B cell (primary cell): ENCODE results near the gene SPATA3. TPM values are rescaled to one million over a fixed set of nuclear protein-coding genes. Genes with fewer than 3 reads are reported as not detected.
A peak's percentile ranks its signal among the peaks of the same experiment; 100 is the strongest.

Experiments
- ATAC-seq: fragments of 200-7000 bp; cut with Tn5 transposase; one replicate; pipeline ENCODE4 v1.10.0; 2021; ENCODE audit warnings: low read depth, mild to moderate bottlenecking, moderate number of reproducible peaks, moderate library complexity
- CTCF ChIA-PET: fragments of 350-600 bp; sonication (Branson Sonifier 250); formaldehyde crosslinking; loops from one replicate; lab custom pipeline; 2021; ENCODE audit warnings: antibody characterized with exemption, inconsistent platforms; lab: Charles Lee
- POLR2A ChIA-PET: fragments of 350-600 bp; sonication (Branson Sonifier 250); formaldehyde crosslinking; loops from one replicate; lab custom pipeline; 2021; ENCODE audit warnings: antibody characterized with exemption; lab: Charles Lee
- DNase-seq: peaks from one replicate; pipeline ENCODE4 v3.0.0; 2013
- H2AFZ ChIP-seq: 2 replicates; pipeline ENCODE4 v1.6.1; 2012; ENCODE audit warnings: mild to moderate bottlenecking, low read depth, low read length; ENCODE audit not compliant: insufficient read depth, poor library complexity, severe bottlenecking
- H3K27ac ChIP-seq, 2 donors: 1 replicate in 1 of 2; 2 replicates in 1 of 2; pipeline ENCODE4 v1.5.1; 2012 to 2013; ENCODE audit warnings: low read length in 2 of 2, mild to moderate bottlenecking in 2 of 2, moderate library complexity in 1 of 2
- H3K27me3 ChIP-seq, 4 experiments: fragments of 200-600 bp in 1 of 4; sonication (generic) in 1 of 4; replicated peaks in 1 of 4; 1 replicate in 2 of 4; 2 replicates in 2 of 4; pipeline versions ENCODE4 v1.6.1 to v1.7.0; 2013 to 2016; ENCODE audit warnings: low read length in 3 of 4, mild to moderate bottlenecking in 2 of 4, mixed read lengths in 1 of 4, moderate library complexity in 1 of 4; ENCODE audit not compliant: insufficient read depth in 4 of 4, control insufficient read depth in 3 of 4; ENCODE audit errors: control extremely low read depth in 1 of 4
- H3K36me3 ChIP-seq, 2 experiments: replicated peaks in 1 of 2; 1 replicate in 1 of 2; 2 replicates in 1 of 2; pipeline versions ENCODE4 v1.6.1 to v1.7.1; 2013; ENCODE audit warnings: low read length in 1 of 2; ENCODE audit not compliant: insufficient read depth in 2 of 2, control insufficient read depth in 1 of 2; ENCODE audit errors: control extremely low read depth in 1 of 2, extremely low read depth in 1 of 2
- H3K4me1 ChIP-seq, 2 donors: fragments of 200-600 bp in 1 of 2; sonication (generic) in 1 of 2; 1 replicate in 1 of 2; 2 replicates in 1 of 2; pipeline versions ENCODE4 v1.5.1 to v1.6.1; 2013 to 2017; ENCODE audit warnings: low read length in 2 of 2; ENCODE audit not compliant: control insufficient read depth in 2 of 2, insufficient read depth in 2 of 2
- H3K4me2 ChIP-seq: replicated peaks from 2 replicates; pipeline ENCODE3; 2012; ENCODE audit warnings: mild to moderate bottlenecking, low read depth, low read length; ENCODE audit not compliant: poor library complexity, severe bottlenecking
- H3K4me3 ChIP-seq, 5 experiments: fragments of 200-600 bp in 1 of 5; sonication (generic) in 1 of 5; 1 replicate in 3 of 5; 2 replicates in 2 of 5; pipeline versions ENCODE4 v1.5.1 to v1.7.0; 2011 to 2016; ENCODE audit warnings: low read length in 4 of 5, mild to moderate bottlenecking in 4 of 5, low read depth in 2 of 5, control low read depth in 1 of 5, moderate library complexity in 1 of 5; ENCODE audit not compliant: insufficient read depth in 1 of 5; ENCODE audit errors: control extremely low read depth in 1 of 5, extremely low read depth in 1 of 5
- H3K79me2 ChIP-seq: fragments of 200-600 bp; sonication (generic); one replicate; pipeline ENCODE4 v1.6.0; 2016; ENCODE audit warnings: low read length; ENCODE audit not compliant: control insufficient read depth, insufficient read depth
- H3K9ac ChIP-seq: fragments of 200-600 bp; sonication (generic); 2 replicates; pipeline ENCODE4 v1.6.1; 2017; ENCODE audit warnings: mild to moderate bottlenecking, low read length, moderate library complexity
- H3K9me3 ChIP-seq, 3 donors: one replicate each; pipeline versions ENCODE4 v1.6.1 to v1.7.1; 2013; ENCODE audit warnings: low read length in 2 of 3; ENCODE audit not compliant: control insufficient read depth in 2 of 3, insufficient read depth in 1 of 3; ENCODE audit errors: control extremely low read depth in 1 of 3
- H4K20me1 ChIP-seq: 2 replicates; pipeline ENCODE4 v1.6.0; 2012; ENCODE audit warnings: mild to moderate bottlenecking, low read length; ENCODE audit not compliant: insufficient read depth, control insufficient read depth, poor library complexity, severe bottlenecking
- H3K27ac Mint-ChIP-seq: one replicate; pipeline ENCODE4 v1.8.0; 2021; ENCODE audit warnings: mixed read lengths
- H3K27me3 Mint-ChIP-seq: one replicate; pipeline ENCODE4 v1.8.0; 2021; ENCODE audit warnings: mixed read lengths
- H3K4me1 Mint-ChIP-seq: one replicate; pipeline ENCODE4 v1.8.0; 2021; ENCODE audit warnings: mixed read lengths
- H3K4me3 Mint-ChIP-seq: one replicate; pipeline ENCODE4 v1.8.0; 2021; ENCODE audit warnings: mixed read lengths
- H3K9me3 Mint-ChIP-seq: one replicate; pipeline ENCODE4 v1.8.0; 2022; ENCODE audit warnings: mixed read lengths; ENCODE audit not compliant: insufficient read depth
- EZH2 ChIP-seq: IDR thresholded peaks from 2 replicates; pipeline ENCODE4 v1.6.1; 2012; ENCODE audit warnings: borderline replicate concordance, low read depth, mild to moderate bottlenecking, moderate library complexity, low read length; ENCODE audit not compliant: insufficient read depth, poor library complexity, severe bottlenecking
- WGBS: methylation state at CpG from one replicate; pipeline ENCODE4 v1.1.5; 2013; ENCODE audit warnings: missing lambda C conversion rate; ENCODE audit not compliant: insufficient coverage; 5-methylcytosine and 5-hydroxymethylcytosine counted together
- intact Hi-C: fragments of 100-400 bp; cut with micrococcal nuclease; formaldehyde crosslinking; loops from one replicate; pipeline ENCODE4 v1.10.0; 2022
- polyA plus RNA-seq: library from polyadenylated mRNA; depleted of rRNA; stranded (reverse); fragments of >200 nt; gene quantifications from 2 replicates; pipeline ENCODE4 v1.2.3, GENCODE V29; 2012
- total RNA-seq, 2 donors: library from RNA; stranded (reverse); fragments of 120-200 nt in 1 of 2; gene quantifications; 1 replicate in 1 of 2; 2 replicates in 1 of 2; pipeline versions ENCODE4 v1.2.3 to v1.2.4, GENCODE V29; 2013 to 2022
- TF ChIP-seq, protein P1 (sequence below): fragments of 200-600 bp; IDR thresholded peaks from one replicate; pipeline ENCODE4 v1.8.0; 2022; ENCODE audit warnings: antibody characterized with exemption, mild to moderate bottlenecking

The SPATA3 gene
- total and polyA plus RNA-seq, 2 donors (not counting 1 experiment from before 2014, with no cell fraction given) = not detected

DNA sequence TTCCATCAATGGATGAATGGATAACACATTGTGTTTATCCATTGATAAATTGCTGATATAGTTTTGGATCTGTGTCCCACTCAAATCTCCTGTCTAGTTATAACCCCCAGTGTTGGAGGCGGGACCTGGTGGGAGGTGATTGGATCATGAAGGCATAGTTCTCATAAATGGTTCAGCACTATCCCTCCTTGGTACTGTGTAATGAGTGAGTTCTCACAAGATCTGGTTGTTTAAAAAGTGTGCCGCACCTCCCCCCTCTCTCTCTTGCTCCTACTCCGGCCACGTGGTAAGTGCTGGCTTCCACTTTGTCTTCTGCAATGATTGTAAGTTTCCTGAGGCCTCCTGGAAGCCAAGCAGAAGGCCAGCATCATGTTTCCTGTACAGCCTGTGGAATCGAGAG, 23.9 kb upstream of the SPATA3 start:
- H3K9ac ChIP-seq = no peak overlapping the region
- Mint-ChIP-seq H3K27ac (no peak overlapping the region), H3K4me1 (peaks cover 34% of the 10 kb centered on the region), H3K9me3 (no peaks in the 10 kb centered on the region), H3K27me3 (peaks cover 12% of the 10 kb centered on the region), H3K4me3 (no peak overlapping the region)
- no peak overlapping the region for H3K27ac ChIP-seq
- no peak overlapping the region for H3K4me2 ChIP-seq
- H4K20me1 ChIP-seq = no peaks in the 10 kb centered on the region
- intact Hi-C loops = no loop called here
- CTCF ChIA-PET = interaction anchor here (0.7 to 1.8 kb wide), 2 partner anchors 15 to 58 kb away, joined by 3 to 5 read pairs; no protein-coding TSS in a partner anchor
- no peak for TF ChIP-seq EZH2
- TF ChIP-seq, protein P1, sequence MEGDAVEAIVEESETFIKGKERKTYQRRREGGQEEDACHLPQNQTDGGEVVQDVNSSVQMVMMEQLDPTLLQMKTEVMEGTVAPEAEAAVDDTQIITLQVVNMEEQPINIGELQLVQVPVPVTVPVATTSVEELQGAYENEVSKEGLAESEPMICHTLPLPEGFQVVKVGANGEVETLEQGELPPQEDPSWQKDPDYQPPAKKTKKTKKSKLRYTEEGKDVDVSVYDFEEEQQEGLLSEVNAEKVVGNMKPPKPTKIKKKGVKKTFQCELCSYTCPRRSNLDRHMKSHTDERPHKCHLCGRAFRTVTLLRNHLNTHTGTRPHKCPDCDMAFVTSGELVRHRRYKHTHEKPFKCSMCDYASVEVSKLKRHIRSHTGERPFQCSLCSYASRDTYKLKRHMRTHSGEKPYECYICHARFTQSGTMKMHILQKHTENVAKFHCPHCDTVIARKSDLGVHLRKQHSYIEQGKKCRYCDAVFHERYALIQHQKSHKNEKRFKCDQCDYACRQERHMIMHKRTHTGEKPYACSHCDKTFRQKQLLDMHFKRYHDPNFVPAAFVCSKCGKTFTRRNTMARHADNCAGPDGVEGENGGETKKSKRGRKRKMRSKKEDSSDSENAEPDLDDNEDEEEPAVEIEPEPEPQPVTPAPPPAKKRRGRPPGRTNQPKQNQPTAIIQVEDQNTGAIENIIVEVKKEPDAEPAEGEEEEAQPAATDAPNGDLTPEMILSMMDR = no peak
- H2AFZ ChIP-seq = no peak overlapping the region
- H3K79me2 ChIP-seq = no peaks in the 10 kb centered on the region
- POLR2A ChIA-PET = no interaction called here
- peaks cover 0 to 3% (median 0%) of the 10 kb centered on the region in 4 experiments for H3K27me3 ChIP-seq
- WGBS = 47% methylated on average over 4 of the region's 5 CpGs
- H3K4me3 ChIP-seq = no peak overlapping the region
- peaks cover 10 to 17% of the 10 kb centered on the region in 2 donors for H3K4me1 ChIP-seq
- DNase-seq = no peak
- no peaks in the 10 kb centered on the region for H3K36me3 ChIP-seq
- H3K9me3 ChIP-seq = no peaks in the 10 kb centered on the region
- no peak for ATAC-seq

DNA sequence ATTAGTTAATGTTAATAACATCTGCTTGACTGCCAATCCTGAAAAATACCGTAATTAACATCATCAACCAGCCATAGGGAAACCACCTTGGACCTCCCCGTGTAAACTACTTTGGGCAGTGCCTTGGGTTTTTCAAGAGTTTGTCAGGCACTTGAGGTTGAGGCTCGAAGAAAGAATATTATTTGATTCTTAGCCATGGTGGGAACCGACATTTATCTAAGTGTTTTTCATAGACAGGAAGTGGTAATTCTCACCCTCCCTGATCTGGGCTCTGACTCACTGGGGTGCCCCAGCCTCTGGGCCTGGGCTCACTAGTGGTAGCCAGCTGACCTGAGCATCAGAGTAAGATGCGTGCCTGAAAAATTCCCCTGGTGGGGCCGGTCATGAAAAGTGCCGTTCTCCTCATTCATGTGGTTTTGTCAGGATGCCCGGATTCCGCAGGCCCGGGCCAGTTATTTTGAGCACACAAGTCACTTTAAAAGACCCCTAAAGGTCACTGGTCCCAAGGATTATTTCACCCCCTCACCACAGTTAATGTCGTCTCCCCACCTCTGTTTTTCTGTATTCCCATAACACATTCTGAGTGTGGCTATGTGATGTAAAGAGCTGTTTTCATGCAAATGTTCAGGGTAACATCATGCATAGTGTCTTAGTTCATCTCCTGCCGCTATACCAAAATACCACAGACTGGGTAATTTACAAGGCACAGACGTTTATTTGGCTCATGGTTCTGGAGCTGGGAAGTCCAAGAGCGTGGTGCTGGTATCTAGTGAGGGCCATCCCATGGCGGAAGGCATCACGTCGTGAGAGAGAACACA, 21.6 kb upstream of the SPATA3 start:
- H3K36me3 ChIP-seq = no peaks in the 10 kb centered on the region
- H3K4me3 Mint-ChIP-seq = peak overlapping the region; percentile 64
- H3K27ac ChIP-seq = peak overlapping the region; percentile 4 to 51
- POLR2A ChIA-PET = no interaction called here
- peaks cover 33% of the 10 kb centered on the region for H3K4me1 Mint-ChIP-seq
- peak overlapping the region; percentile 86 for H3K27ac Mint-ChIP-seq
- ATAC-seq (peak; percentile 88), DNase-seq (peak; percentile 59)
- WGBS = 63% methylated on average over 8 of the region's 17 CpGs
- H4K20me1 ChIP-seq = no peaks in the 10 kb centered on the region
- peaks cover 0 to 3% (median 0%) of the 10 kb centered on the region in 4 experiments for H3K27me3 ChIP-seq
- H3K9me3 Mint-ChIP-seq = no peaks in the 10 kb centered on the region
- intact Hi-C loops = no loop called here
- no peak for TF ChIP-seq EZH2
- H3K27me3 Mint-ChIP-seq = peaks cover 18% of the 10 kb centered on the region
- no peak overlapping the region for H2AFZ ChIP-seq
- H3K4me2 ChIP-seq = peak overlapping the region; percentile 39
- peaks cover 10 to 17% of the 10 kb centered on the region in 2 donors for H3K4me1 ChIP-seq
- no peaks in the 10 kb centered on the region for H3K79me2 ChIP-seq
- CTCF ChIA-PET = interaction anchor here (0.6 to 2.0 kb wide), 6 partner anchors 11 to 150 kb away, joined by 3 to 10 read pairs (median 5); partner anchors contain the start of gene GPR55
- H3K9me3 ChIP-seq = no peaks in the 10 kb centered on the region
- H3K4me3 ChIP-seq = no peak overlapping the region
- no peak overlapping the region for H3K9ac ChIP-seq
